ENCODE data around the gene ASTN2.

- TF ChIP-seq EZH2 (IDR thresholded peaks at IDR 0.05; ENCODE audit: insufficient read depth, poor library complexity, severe bottlenecking): no peak
- TF ChIP-seq EZH2phosphoT487 (IDR thresholded peaks at IDR 0.05; ENCODE audit: insufficient read depth, low read depth): no peak
Observed at GRCh38 chr9:116558035-116558434, 856.8 kb downstream of the ASTN2 start.

Measured in GM23248 (cell line).